Liver (tissue), 3 donors: ENCODE data around the gene CPN1.

Experiments used
- ATF3 ChIP-seq: IDR thresholded peaks from 2 replicates; pipeline ENCODE4 v1.6.1; 2016; ENCODE audit warnings: antibody characterized with exemption
- CTCF ChIP-seq: fragments of 150-350 bp; IDR thresholded peaks from 2 replicates; pipeline ENCODE4 v1.5.1; 2017; ENCODE audit warnings: improper control_type of control experiment, low read depth, low read length; ENCODE audit not compliant: missing input control
- EGR1 ChIP-seq, 2 donors: IDR thresholded peaks; 2 replicates each; pipeline ENCODE4 v1.6.1; 2016 to 2018; ENCODE audit warnings: antibody characterized with exemption in 2 of 2, low read depth in 2 of 2
- GABPA ChIP-seq, 2 donors: IDR thresholded peaks in 1 of 2; conservative IDR thresholded peaks in 1 of 2; 2 replicates each; pipeline ENCODE4 v1.6.1; 2016; ENCODE audit warnings: antibody characterized with exemption in 2 of 2, mild to moderate bottlenecking in 1 of 2, moderate library complexity in 1 of 2
- HNF4G ChIP-seq: IDR thresholded peaks from 2 replicates; pipeline ENCODE4 v1.6.1; 2016; ENCODE audit warnings: antibody characterized with exemption
- JUND ChIP-seq, 2 donors: IDR thresholded peaks; 2 replicates each; pipeline ENCODE4 v1.6.1; 2016; ENCODE audit warnings: antibody characterized with exemption in 2 of 2
- MAX ChIP-seq: IDR thresholded peaks from 2 replicates; pipeline ENCODE4 v1.6.1; 2016; ENCODE audit warnings: antibody characterized with exemption
- RAD21 ChIP-seq, 2 donors: IDR thresholded peaks; 2 replicates each; pipeline ENCODE4 v1.6.1; 2016; ENCODE audit warnings: antibody characterized with exemption in 2 of 2, mild to moderate bottlenecking in 2 of 2
- REST ChIP-seq: IDR thresholded peaks from 2 replicates; pipeline ENCODE4 v1.6.1; 2016; ENCODE audit warnings: antibody characterized with exemption, mild to moderate bottlenecking
- SP1 ChIP-seq: IDR thresholded peaks from 2 replicates; pipeline ENCODE4 v1.6.1; 2018; ENCODE audit warnings: antibody characterized with exemption, mild to moderate bottlenecking
- TAF1 ChIP-seq: conservative IDR thresholded peaks from 2 replicates; pipeline ENCODE4 v1.6.1; 2016; ENCODE audit warnings: antibody characterized with exemption, mild to moderate bottlenecking
- YY1 ChIP-seq: IDR thresholded peaks from 2 replicates; pipeline ENCODE4 v1.6.1; 2016; ENCODE audit warnings: antibody characterized with exemption, mild to moderate bottlenecking
- ZBTB33 ChIP-seq: IDR thresholded peaks from 2 replicates; pipeline ENCODE4 v1.6.1; 2016; ENCODE audit warnings: antibody characterized with exemption
- donor health status: healthy.
- donor health status: healthy.

GRCh38 chr10:100041306-100042002, 40.2 kb downstream of the CPN1 start:
- TF ChIP-seq MAX (no peak), CTCF (no peak), YY1 (no peak), HNF4G (no peak), REST (no peak), EGR1 (IDR thresholded peaks at IDR 0.05; ENCODE audit: low read depth in 2 of 2) (no peak), ATF3 (no peak), RAD21 (IDR thresholded peaks at IDR 0.05) (no peak), GABPA (IDR thresholded peaks at IDR 0.05 in 1 of 2, conservative IDR thresholded peaks at IDR 0.05 in 1 of 2) (no peak), SP1 (no peak), JUND (IDR thresholded peaks at IDR 0.05) (no peak), TAF1 (no peak), ZBTB33 (no peak)
